Sigmoid colon (tissue), 7 donors: ENCODE data around the gene NCF2. TPM values are rescaled to one million over a fixed set of nuclear protein-coding genes. Genes with fewer than 3 reads are reported as not detected.

Experiments used
- DNase-seq: peaks from one replicate; pipeline ENCODE4 v3.0.0-alpha.2; 2019
- H3K27ac ChIP-seq, 4 donors: fragments of 200-600 bp; sonication (generic); one replicate each; pipeline ENCODE4 v1.5.1; 2016 to 2019; ENCODE audit warnings: mild to moderate bottlenecking in 1 of 4
- H3K27me3 ChIP-seq, 3 donors: fragments of 200-600 bp; sonication (generic); one replicate each; pipeline ENCODE4 v1.5.1; 2019; ENCODE audit warnings: mild to moderate bottlenecking in 1 of 3
- H3K36me3 ChIP-seq, 4 donors: fragments of 200-600 bp; sonication (generic); one replicate each; pipeline ENCODE4 v1.5.1; 2016 to 2019
- H3K4me1 ChIP-seq, 4 donors: fragments of 200-600 bp; sonication (generic); one replicate each; pipeline ENCODE4 v1.5.1; 2017 to 2019
- H3K4me3 ChIP-seq, 4 donors: fragments of 200-600 bp; sonication (generic); one replicate each; pipeline ENCODE4 v1.5.1; 2017 to 2019; ENCODE audit warnings: mild to moderate bottlenecking in 2 of 4, moderate library complexity in 1 of 4
- H3K9me3 ChIP-seq, 4 donors: fragments of 200-600 bp in 3 of 4; sonication (generic) in 3 of 4; one replicate each; pipeline versions ENCODE4 v1.5.1 to v1.6.1; 2013 to 2019
- CTCF ChIP-seq, 4 experiments: fragments of 450-650 bp in 3 of 4; fragments of 200-600 bp in 1 of 4; IDR thresholded peaks; one replicate each; pipeline ENCODE4 v1.5.1; 2016 to 2019; ENCODE audit warnings: antibody characterized with exemption in 4 of 4, mild to moderate bottlenecking in 3 of 4, moderate library complexity in 2 of 4
- EP300 ChIP-seq, 4 donors: sonication (generic); formaldehyde crosslinking; IDR thresholded peaks; one replicate each; pipeline ENCODE4 v1.6.1; 2017; ENCODE audit warnings: antibody characterized with exemption in 4 of 4
- POLR2A ChIP-seq, 2 donors: fragments of 450-650 bp; IDR thresholded peaks; one replicate each; pipeline ENCODE4 v1.6.1; 2016; ENCODE audit warnings: antibody characterized with exemption in 2 of 2, mild to moderate bottlenecking in 2 of 2, moderate library complexity in 2 of 2
- POLR2AphosphoS5 ChIP-seq, 4 donors: sonication (generic); formaldehyde crosslinking; IDR thresholded peaks; one replicate each; pipeline ENCODE4 v1.6.1; 2017; ENCODE audit warnings: antibody characterized with exemption in 4 of 4
- WGBS, 2 donors: extraction: QIAGEN DNeasy Blood & Tissue Kit; methylation state at CpG; one replicate each; pipeline ENCODE4 v1.1.7; 2013; 5-methylcytosine and 5-hydroxymethylcytosine counted together
- intact Hi-C: fragments of 100-400 bp; cut with DNase I; formaldehyde crosslinking; loops from one replicate; pipeline ENCODE4 v1.15.1; 2023
- polyA plus RNA-seq, 3 donors: library from polyadenylated mRNA; stranded (reverse); fragments of 200-250 nt; gene quantifications; one replicate each; pipeline ENCODE4 v1.2.3, GENCODE V29; 2013
- total RNA-seq, 4 donors: library from RNA; depleted of rRNA; stranded (reverse); fragments of >200 nt; gene quantifications; one replicate each; pipeline ENCODE4 v1.1.0, GENCODE V29; 2016
- donor health status: healthy with polysubstance abuse.
- donor health status: Bipolar disorder and iron deficiency.
- donor health status: healthy.

NCF2 gene
- total and polyA plus RNA-seq, 7 donors, result 5.0 to 16.3 (median 9.2) TPM

GRCh38 chr1:183551924-183552323, 38.3 kb downstream of the NCF2 start:
- Histone ChIP-seq H3K27me3 (no peaks in the 10 kb centered on the region), H3K36me3 (peaks cover 8 to 86% (median 29%) of the 10 kb centered on the region in 4 donors), H3K4me1 (no peaks in the 10 kb centered on the region), H3K9me3 (no peaks in the 10 kb centered on the region), H3K4me3 (no peak overlapping the region), H3K27ac (no peak overlapping the region)
- DNase-seq, result no peak
- TF ChIP-seq CTCF (IDR thresholded peaks at IDR 0.05) (no peak), POLR2A (IDR thresholded peaks at IDR 0.05) (no peak), POLR2AphosphoS5 (IDR thresholded peaks at IDR 0.05) (no peak), EP300 (IDR thresholded peaks at IDR 0.05) (no peak)
- intact Hi-C loops, result no loop called here
- WGBS, 2 donors, result 92 to 94% methylated on average over 9 of the region's 9 CpGs

GRCh38 chr1:183550915-183551314, 39.3 kb downstream of the NCF2 start:
- no peaks in the 10 kb centered on the region for H3K9me3 ChIP-seq
- no peaks in the 10 kb centered on the region for H3K4me1 ChIP-seq
- no peak for TF ChIP-seq POLR2AphosphoS5 (IDR thresholded peaks at IDR 0.05)
- no peak for TF ChIP-seq EP300 (IDR thresholded peaks at IDR 0.05)
- no peak for TF ChIP-seq POLR2A (IDR thresholded peaks at IDR 0.05)
- TF ChIP-seq CTCF (IDR thresholded peaks at IDR 0.05), result no peak
- DNase-seq, result no peak
- H3K27ac ChIP-seq, result no peak overlapping the region
- intact Hi-C loops, result no loop called here
- H3K36me3 ChIP-seq, result peaks cover 8 to 94% (median 37%) of the 10 kb centered on the region in 4 donors
- WGBS, 2 donors, result 42 to 69% methylated on average over 3 of the region's 3 CpGs
- H3K4me3 ChIP-seq, result no peak overlapping the region
- no peaks in the 10 kb centered on the region for H3K27me3 ChIP-seq

GRCh38 chr1:183548116-183548515, 42.1 kb downstream of the NCF2 start:
- WGBS, 2 donors, result 83 to 98% methylated on average over 1 of the region's 1 CpG
- no peak for DNase-seq
- no peak for TF ChIP-seq POLR2AphosphoS5 (IDR thresholded peaks at IDR 0.05)
- Histone ChIP-seq H3K27me3 (no peaks in the 10 kb centered on the region), H3K27ac (no peak overlapping the region), H3K36me3 (peaks cover 17 to 92% (median 48%) of the 10 kb centered on the region in 4 donors), H3K4me3 (no peak overlapping the region), H3K4me1 (peaks cover 0 to 7% (median 2%) of the 10 kb centered on the region in 4 donors), H3K9me3 (no peaks in the 10 kb centered on the region)
- intact Hi-C loops, result loop anchor here (10.0 kb wide), 2 partner anchors 77 to 263 kb away; no protein-coding TSS in a partner anchor

DNA sequence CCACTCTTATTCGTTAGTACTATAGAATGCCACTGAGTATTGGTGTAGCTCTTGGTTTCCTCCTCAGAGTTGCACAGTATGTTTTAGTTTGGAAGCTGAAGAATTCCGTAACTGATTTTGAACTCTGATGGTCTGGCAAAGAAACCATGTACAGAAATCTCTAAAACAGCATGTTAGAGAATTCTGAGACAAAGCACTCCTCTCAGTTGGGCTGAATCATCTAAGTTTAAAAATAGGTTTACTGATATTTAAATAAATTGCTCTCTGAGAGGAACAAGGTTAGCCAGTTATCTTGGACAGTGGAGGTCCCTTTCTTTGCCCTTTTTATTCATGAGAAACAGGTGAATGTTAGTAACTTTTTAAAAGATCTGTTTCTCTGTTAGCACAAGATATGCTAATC, 43.8 kb downstream of the NCF2 start:
- no peak overlapping the region for H3K4me3 ChIP-seq
- H3K27me3 ChIP-seq, result no peaks in the 10 kb centered on the region
- WGBS, 2 donors, result 89 to 94% methylated on average over 2 of the region's 2 CpGs
- H3K4me1 ChIP-seq, result peaks cover 0 to 8% (median 3%) of the 10 kb centered on the region in 4 donors
- no peak overlapping the region for H3K27ac ChIP-seq
- intact Hi-C loops, result loop anchor here (10.0 kb wide), 2 partner anchors 78 to 262 kb away; no protein-coding TSS in a partner anchor
- peaks cover 17 to 87% (median 42%) of the 10 kb centered on the region in 4 donors for H3K36me3 ChIP-seq
- H3K9me3 ChIP-seq, result no peaks in the 10 kb centered on the region
- no peak for DNase-seq
- TF ChIP-seq POLR2A (IDR thresholded peaks at IDR 0.05) (no peak), EP300 (IDR thresholded peaks at IDR 0.05) (no peak), CTCF (IDR thresholded peaks at IDR 0.05) (no peak), POLR2AphosphoS5 (IDR thresholded peaks at IDR 0.05) (no peak)

DNA sequence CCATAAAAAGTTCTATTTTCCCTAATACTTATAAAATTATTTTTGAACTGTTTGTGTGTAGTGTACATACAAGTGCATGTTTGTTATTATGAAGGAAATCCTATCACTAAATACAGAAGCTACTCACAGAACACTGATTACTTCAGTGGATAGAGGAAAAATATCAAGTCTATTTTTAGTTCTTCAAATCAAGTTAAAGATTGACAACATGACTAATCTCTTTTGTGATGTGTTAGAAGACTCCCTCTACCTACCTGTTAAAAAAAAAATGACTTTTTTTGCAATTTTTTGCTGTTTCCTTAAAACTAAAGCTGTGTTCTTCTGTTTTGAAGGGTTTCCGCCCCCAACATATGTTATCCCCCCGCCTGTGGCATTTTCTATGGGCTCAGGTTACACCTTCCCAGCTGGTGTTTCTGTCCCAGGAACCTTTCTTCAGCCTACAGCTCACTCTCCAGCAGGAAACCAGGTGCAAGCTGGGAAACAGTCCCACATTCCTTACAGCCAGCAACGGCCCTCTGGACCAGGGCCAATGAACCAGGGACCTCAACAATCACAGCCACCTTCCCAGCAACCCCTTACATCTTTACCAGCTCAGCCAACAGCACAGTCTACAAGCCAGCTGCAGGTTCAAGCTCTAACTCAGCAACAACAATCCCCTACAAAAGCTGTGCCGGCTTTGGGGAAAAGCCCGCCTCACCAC, 45.5 kb downstream of the NCF2 start:
- peaks cover 21 to 87% (median 44%) of the 10 kb centered on the region in 4 donors for H3K36me3 ChIP-seq

More for the DNA sequence above, 45.5 kb downstream of the NCF2 start:
- Histone ChIP-seq H3K27ac (no peak overlapping the region), H3K4me1 (peaks cover 0 to 8% (median 3%) of the 10 kb centered on the region in 4 donors), H3K9me3 (no peaks in the 10 kb centered on the region), H3K27me3 (no peaks in the 10 kb centered on the region), H3K4me3 (no peak overlapping the region)
- WGBS, 2 donors, result 79 to 86% methylated on average over 5 of the region's 5 CpGs
- DNase-seq, result no peak
- TF ChIP-seq POLR2A (IDR thresholded peaks at IDR 0.05) (no peak), EP300 (IDR thresholded peaks at IDR 0.05) (no peak), POLR2AphosphoS5 (IDR thresholded peaks at IDR 0.05) (no peak), CTCF (IDR thresholded peaks at IDR 0.05) (no peak)
- intact Hi-C loops, result loop anchor here (5.0 to 10.0 kb wide), 3 partner anchors 80 to 582 kb away; no protein-coding TSS in a partner anchor
